ENCODE measurements around the gene ACTR1A.

GRCh38 chr10:102540023-102540422 is 37.5 kb upstream of the ACTR1A start:
- TF ChIP-seq, protein P1, sequence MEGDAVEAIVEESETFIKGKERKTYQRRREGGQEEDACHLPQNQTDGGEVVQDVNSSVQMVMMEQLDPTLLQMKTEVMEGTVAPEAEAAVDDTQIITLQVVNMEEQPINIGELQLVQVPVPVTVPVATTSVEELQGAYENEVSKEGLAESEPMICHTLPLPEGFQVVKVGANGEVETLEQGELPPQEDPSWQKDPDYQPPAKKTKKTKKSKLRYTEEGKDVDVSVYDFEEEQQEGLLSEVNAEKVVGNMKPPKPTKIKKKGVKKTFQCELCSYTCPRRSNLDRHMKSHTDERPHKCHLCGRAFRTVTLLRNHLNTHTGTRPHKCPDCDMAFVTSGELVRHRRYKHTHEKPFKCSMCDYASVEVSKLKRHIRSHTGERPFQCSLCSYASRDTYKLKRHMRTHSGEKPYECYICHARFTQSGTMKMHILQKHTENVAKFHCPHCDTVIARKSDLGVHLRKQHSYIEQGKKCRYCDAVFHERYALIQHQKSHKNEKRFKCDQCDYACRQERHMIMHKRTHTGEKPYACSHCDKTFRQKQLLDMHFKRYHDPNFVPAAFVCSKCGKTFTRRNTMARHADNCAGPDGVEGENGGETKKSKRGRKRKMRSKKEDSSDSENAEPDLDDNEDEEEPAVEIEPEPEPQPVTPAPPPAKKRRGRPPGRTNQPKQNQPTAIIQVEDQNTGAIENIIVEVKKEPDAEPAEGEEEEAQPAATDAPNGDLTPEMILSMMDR (IDR thresholded peaks at IDR 0.05): no peak
- TF ChIP-seq POLR2A (IDR thresholded peaks at IDR 0.05) (no peak), POLR2AphosphoS5 (IDR thresholded peaks at IDR 0.05) (no peak), EP300 (IDR thresholded peaks at IDR 0.05) (no peak)
